Keratinocyte (primary cell): ENCODE results near the gene KRT78.
A peak's percentile ranks its signal among the peaks of the same experiment; 100 is the strongest.

Experiments
- CTCF ChIP-seq, 3 experiments: IDR thresholded peaks in 1 of 3; conservative IDR thresholded peaks in 1 of 3; optimal IDR thresholded peaks in 1 of 3; 2 replicates in 2 of 3; 3 replicates in 1 of 3; pipeline versions ENCODE3 to v1.5.1; 2011; ENCODE audit warnings: low read length in 3 of 3, mild to moderate bottlenecking in 3 of 3, moderate library complexity in 2 of 3, control low read depth in 1 of 3, inconsistent platforms in 1 of 3; ENCODE audit not compliant: insufficient read depth in 2 of 3; ENCODE audit errors: extremely low read depth in 1 of 3
- EZH2 ChIP-seq: IDR thresholded peaks from one replicate; pipeline ENCODE4 v1.6.1; 2012; ENCODE audit warnings: inconsistent platforms, mild to moderate bottlenecking, low read length, moderate library complexity

GRCh38 chr12:52789637-52790426 lies 59.0 kb downstream of the KRT78 start:
- no peak for TF ChIP-seq CTCF (optimal IDR thresholded peaks at IDR 0.05 in 1 of 3, IDR thresholded peaks at IDR 0.05 in 1 of 3, conservative IDR thresholded peaks at IDR 0.05 in 1 of 3; ENCODE audit: extremely low read depth in 1 of 3, insufficient read depth in 2 of 3, low read length in 3 of 3)
- peak; percentile 74 for TF ChIP-seq EZH2
